Stimulated activated effector memory CD8-positive, alpha-beta T cell treated with anti-CD3 and anti-CD28 coated beads, Interleukin-12 subunit alpha, Interleukin-12 subunit beta, amount 100 ng/mL, for 72 hours (primary cell): ENCODE data around the gene BRD1.

Experiments used
- ATAC-seq: fragments of 150-1000 bp; cut with Tn5 transposase; 2 replicates; pipeline ENCODE4 v1.10.0; 2021
- DNase-seq, 2 donors: peaks; one replicate each; pipeline ENCODE4 v3.0.0; 2021 to 2022; ENCODE audit warnings: low spot score in 2 of 2
- H3K27ac Mint-ChIP-seq: one replicate; pipeline ENCODE4 v1.8.0; 2022; ENCODE audit warnings: mild to moderate bottlenecking, mixed read lengths
- H3K36me3 Mint-ChIP-seq: one replicate; pipeline ENCODE4 v1.8.0; 2022; ENCODE audit warnings: mild to moderate bottlenecking, mixed read lengths
- H3K4me1 Mint-ChIP-seq: one replicate; pipeline ENCODE4 v1.8.0; 2022; ENCODE audit warnings: mixed read lengths
- H3K4me3 Mint-ChIP-seq: one replicate; pipeline ENCODE4 v1.8.0; 2022; ENCODE audit warnings: mild to moderate bottlenecking, mixed read lengths
- H3K9me3 Mint-ChIP-seq: one replicate; pipeline ENCODE4 v1.8.0; 2022; ENCODE audit warnings: mixed read lengths

Gene BRD1

DNA sequence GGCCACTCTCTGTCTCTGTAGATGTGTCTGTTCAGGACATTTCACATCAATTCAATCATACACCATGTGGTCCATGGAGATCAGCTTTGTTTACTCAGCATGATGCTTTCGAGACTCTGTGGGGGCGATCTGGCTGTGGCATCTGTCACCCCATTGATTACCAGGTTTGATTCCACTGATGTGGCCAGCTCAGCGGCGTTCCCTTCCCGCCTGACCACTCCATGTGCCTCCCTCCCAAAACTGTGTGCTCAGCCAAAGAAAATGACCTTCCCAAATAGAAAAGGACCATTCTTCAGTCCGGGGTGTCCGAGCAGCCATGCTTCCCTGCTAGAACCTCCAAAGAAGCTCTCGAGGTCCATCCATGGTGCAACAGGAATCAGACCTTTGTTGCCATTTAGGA is 89.1 kb downstream of the BRD1 start:
- Mint-ChIP-seq H3K36me3 (no peaks in the 10 kb centered on the region), H3K4me3 (no peak overlapping the region), H3K9me3 (no peaks in the 10 kb centered on the region), H3K27ac (no peak overlapping the region), H3K4me1 (peaks cover 10% of the 10 kb centered on the region)
- no peak for ATAC-seq
- no peak for DNase-seq

DNA sequence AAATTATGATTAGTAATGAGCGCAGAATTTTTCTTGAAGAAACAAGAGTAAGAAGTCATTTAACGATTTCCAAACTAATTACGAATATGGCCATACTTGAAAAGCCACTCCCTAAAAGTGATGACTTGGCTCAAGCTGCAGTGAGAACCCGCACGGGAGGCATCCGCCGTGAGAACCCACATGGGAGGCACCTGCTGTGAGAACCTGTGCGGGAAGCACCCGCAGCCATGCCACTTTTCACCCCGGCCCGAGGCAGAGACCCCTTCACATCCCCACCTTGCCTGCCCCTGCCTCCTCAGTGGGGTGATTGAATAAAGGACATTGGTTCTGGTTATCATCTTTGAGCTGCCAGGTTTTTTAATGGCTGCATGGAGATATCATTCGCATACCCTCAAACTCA is 89.7 kb downstream of the BRD1 start:
- DNase-seq (no peak), ATAC-seq (no peak)
- H3K27ac Mint-ChIP-seq, result no peak overlapping the region
- no peak overlapping the region for H3K4me3 Mint-ChIP-seq
- no peaks in the 10 kb centered on the region for H3K9me3 Mint-ChIP-seq
- H3K36me3 Mint-ChIP-seq, result no peaks in the 10 kb centered on the region
- H3K4me1 Mint-ChIP-seq, result peaks cover 16% of the 10 kb centered on the region

DNA sequence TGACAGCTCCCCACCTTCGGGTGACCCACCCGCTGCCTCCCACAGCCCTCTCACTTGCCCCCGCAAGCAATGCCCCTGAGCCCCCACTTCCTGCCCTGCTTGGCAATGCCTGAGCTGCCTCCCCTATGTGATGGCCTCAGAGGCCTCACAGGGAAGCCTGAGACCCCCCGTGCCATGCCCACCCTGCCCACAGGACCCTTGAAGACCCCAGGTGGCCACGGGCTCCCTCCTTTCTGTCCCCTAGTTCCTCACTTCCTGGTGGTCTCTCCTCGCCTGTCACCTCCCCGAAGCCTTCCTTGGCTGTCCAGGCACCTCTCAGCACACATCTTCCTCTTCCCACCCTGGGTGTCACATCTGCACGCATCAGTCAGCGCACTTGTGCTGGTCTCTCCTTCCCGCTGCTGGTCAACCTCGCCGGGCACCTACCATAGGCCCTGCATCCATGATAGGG is 90.5 kb downstream of the BRD1 start:
- no peak for DNase-seq
- no peak overlapping the region for H3K4me3 Mint-ChIP-seq
- peaks cover 16% of the 10 kb centered on the region for H3K4me1 Mint-ChIP-seq
- no peaks in the 10 kb centered on the region for H3K9me3 Mint-ChIP-seq
- no peak for ATAC-seq
- no peak overlapping the region for H3K27ac Mint-ChIP-seq
- no peaks in the 10 kb centered on the region for H3K36me3 Mint-ChIP-seq

DNA sequence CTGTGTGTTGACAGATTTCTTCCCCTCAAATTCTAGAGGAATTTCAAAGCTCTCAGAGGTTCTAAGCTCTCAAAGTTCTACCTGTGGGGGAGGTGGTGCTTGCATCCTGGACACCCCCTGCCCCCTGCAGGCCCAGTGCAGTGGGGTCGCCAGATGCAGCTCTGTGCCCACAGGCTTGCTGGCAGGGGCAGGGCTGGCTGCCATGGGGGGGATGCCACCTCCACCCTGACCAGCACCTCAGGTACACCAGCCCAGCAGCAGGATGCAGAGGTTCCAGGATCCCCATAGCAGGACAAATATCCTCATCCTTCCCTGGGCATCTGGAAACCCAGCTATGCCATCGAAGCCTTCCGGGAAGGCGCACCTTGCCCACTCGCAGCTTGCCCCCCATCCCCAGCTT is 91.1 kb downstream of the BRD1 start:
- H3K4me1 Mint-ChIP-seq, result peaks cover 16% of the 10 kb centered on the region
- no peak overlapping the region for H3K27ac Mint-ChIP-seq

DNA sequence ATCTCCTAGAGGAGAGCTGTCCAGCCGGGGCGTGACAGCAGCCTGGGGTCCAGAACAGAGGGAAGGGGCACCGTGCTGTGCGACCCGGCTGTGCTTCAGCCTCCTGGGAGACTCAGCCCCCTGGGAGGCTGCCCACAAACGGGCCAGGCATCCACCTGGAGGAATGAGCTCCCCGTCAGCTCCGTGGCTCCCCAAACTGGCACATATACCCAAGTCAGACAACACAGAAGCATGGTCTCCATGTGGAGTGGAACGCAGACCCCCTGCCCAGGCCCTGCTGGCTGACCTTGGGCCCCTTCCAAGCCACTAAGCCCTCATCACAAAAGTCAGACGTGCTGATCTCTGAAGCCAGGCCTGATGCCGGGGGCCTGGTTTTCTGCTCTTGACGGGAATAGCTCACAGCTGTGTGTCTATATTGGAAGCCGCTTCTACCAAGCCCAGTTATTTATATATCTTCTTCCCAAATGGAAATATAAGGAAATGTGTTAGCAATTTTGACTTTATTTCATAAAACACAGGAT is 91.7 kb downstream of the BRD1 start:
- peaks cover 16% of the 10 kb centered on the region for H3K4me1 Mint-ChIP-seq

More for the DNA sequence above, 91.1 kb downstream of the BRD1 start:
- no peaks in the 10 kb centered on the region for H3K9me3 Mint-ChIP-seq
- no peak for ATAC-seq
- DNase-seq, result no peak
- H3K4me3 Mint-ChIP-seq, result no peak overlapping the region
- H3K36me3 Mint-ChIP-seq, result no peaks in the 10 kb centered on the region

DNA sequence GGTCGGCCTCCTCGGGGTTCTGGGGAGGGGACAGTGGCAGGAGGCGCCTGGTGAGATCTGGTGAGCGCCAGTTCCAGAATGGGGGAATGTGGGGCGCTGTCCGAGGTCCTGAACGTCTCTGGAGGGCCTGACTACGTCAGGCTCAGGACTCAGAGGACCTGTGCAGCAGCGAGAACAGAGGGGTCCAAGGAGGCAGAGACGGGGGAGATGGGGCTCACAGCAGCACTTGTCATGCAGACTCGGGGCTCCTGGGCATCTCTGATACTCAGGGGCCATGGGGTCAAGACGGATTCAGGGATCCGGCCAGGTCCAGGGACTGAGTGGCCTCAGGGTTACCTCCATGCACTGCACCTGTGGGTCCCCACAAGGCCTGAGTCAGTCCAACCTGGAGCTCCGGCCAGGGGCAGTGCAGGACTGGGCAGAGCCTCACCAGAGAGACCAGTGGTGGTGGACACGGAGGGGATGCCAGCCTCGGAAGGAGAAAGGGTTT is 92.2 kb downstream of the BRD1 start:
- no peaks in the 10 kb centered on the region for H3K9me3 Mint-ChIP-seq
- no peak overlapping the region for H3K27ac Mint-ChIP-seq
- no peaks in the 10 kb centered on the region for H3K36me3 Mint-ChIP-seq
- H3K4me1 Mint-ChIP-seq, result peaks cover 16% of the 10 kb centered on the region
- no peak for ATAC-seq
- no peak overlapping the region for H3K4me3 Mint-ChIP-seq
- DNase-seq, result no peak

More for the DNA sequence above, 91.7 kb downstream of the BRD1 start:
- Mint-ChIP-seq H3K4me3 (no peak overlapping the region), H3K9me3 (no peaks in the 10 kb centered on the region), H3K27ac (no peak overlapping the region), H3K36me3 (no peaks in the 10 kb centered on the region)
- ATAC-seq, result no peak
- no peak for DNase-seq

DNA sequence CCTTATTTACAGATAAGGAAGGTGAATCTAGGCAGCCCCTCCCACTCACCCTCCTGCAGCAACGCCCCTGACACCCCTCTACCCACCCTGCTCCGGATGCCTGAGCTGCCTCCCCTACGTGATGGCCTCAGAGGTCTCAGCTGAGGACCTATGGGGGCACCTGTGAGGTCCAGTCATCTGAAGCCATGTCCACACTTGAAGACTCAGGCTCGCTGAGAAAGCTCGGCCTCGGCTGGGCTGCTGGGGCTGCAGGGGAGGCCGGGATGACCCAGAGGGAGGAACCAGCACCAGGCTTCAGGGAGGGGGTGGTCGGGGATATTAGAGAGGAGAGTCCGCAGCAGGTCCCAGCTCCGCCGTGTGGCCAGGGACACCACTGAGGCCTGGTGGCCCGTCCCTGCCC is 92.8 kb downstream of the BRD1 start:
- H3K4me1 Mint-ChIP-seq, result peaks cover 16% of the 10 kb centered on the region
- no peaks in the 10 kb centered on the region for H3K36me3 Mint-ChIP-seq
- DNase-seq, result no peak
- no peak for ATAC-seq
- no peak overlapping the region for H3K27ac Mint-ChIP-seq
- H3K4me3 Mint-ChIP-seq, result no peak overlapping the region
- no peaks in the 10 kb centered on the region for H3K9me3 Mint-ChIP-seq

DNA sequence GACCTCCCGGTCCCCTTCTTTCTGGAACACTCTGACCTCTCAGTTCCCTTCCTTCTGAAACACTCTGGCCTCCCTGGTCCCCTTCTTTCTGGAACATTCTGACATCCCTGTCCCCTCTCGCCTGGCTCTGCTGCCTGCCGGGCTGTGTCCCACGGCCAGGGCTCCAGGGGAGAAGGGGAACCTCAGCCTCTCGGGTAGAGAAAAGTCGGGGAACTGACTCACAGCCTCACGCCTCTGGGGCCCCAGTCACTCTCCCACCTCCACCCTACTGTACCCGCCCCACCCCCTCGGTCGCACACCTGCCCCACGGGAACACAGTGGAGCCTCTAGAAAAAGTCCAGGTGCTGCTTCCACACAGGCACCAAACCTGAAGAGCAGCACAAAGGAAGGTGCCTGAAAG is 93.3 kb downstream of the BRD1 start:
- H3K4me1 Mint-ChIP-seq, result peaks cover 16% of the 10 kb centered on the region
- ATAC-seq (no peak), DNase-seq (no peak)
- no peaks in the 10 kb centered on the region for H3K36me3 Mint-ChIP-seq
- no peaks in the 10 kb centered on the region for H3K9me3 Mint-ChIP-seq
- H3K27ac Mint-ChIP-seq, result no peak overlapping the region
- H3K4me3 Mint-ChIP-seq, result no peak overlapping the region

DNA sequence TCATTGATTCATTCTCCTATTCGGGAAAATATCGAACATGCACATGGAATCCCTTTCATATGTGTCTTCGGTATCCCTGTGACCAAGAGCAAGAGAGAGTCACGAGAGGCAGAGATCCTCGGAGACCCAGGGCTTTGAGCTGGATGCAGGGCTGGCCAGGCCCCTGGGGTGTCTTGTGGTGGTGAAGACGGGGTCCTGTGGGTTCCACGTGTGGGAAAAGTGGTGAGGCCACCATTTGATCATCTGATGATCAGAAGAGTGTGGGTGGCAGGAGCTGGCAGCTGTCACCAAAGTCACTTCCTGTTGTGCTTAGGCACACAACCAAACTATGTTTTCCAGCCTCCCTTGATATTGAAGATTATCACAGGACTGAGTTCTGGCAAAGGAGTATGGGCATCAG is 94.0 kb downstream of the BRD1 start:
- DNase-seq, result no peak
- peaks cover 16% of the 10 kb centered on the region for H3K4me1 Mint-ChIP-seq
- no peaks in the 10 kb centered on the region for H3K36me3 Mint-ChIP-seq
- no peak overlapping the region for H3K27ac Mint-ChIP-seq
- no peaks in the 10 kb centered on the region for H3K9me3 Mint-ChIP-seq
- no peak overlapping the region for H3K4me3 Mint-ChIP-seq
- ATAC-seq, result no peak

DNA sequence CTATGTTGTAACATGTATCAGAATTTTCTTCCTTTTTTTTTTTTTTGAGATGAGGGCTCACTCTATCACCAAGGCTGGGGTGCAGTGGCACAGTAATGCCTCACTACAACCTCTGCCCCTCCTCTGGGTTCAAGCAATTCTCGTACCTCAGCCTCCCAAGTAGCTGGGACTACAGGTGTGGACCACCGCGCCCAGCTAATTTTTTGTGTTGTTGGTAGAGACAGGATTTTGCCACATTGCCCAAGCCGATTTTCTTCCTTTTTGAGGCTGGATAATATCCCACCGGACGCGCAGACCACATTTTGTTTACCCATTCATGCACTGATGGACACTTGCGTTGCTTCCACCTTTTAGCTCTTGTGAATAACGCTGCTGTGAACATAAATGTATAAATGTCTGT is 97.0 kb downstream of the BRD1 start:
- H3K4me3 Mint-ChIP-seq, result no peak overlapping the region
- no peaks in the 10 kb centered on the region for H3K36me3 Mint-ChIP-seq
- no peaks in the 10 kb centered on the region for H3K9me3 Mint-ChIP-seq
- DNase-seq, result no peak
- H3K27ac Mint-ChIP-seq, result no peak overlapping the region
- no peak for ATAC-seq
- peaks cover 20% of the 10 kb centered on the region for H3K4me1 Mint-ChIP-seq

DNA sequence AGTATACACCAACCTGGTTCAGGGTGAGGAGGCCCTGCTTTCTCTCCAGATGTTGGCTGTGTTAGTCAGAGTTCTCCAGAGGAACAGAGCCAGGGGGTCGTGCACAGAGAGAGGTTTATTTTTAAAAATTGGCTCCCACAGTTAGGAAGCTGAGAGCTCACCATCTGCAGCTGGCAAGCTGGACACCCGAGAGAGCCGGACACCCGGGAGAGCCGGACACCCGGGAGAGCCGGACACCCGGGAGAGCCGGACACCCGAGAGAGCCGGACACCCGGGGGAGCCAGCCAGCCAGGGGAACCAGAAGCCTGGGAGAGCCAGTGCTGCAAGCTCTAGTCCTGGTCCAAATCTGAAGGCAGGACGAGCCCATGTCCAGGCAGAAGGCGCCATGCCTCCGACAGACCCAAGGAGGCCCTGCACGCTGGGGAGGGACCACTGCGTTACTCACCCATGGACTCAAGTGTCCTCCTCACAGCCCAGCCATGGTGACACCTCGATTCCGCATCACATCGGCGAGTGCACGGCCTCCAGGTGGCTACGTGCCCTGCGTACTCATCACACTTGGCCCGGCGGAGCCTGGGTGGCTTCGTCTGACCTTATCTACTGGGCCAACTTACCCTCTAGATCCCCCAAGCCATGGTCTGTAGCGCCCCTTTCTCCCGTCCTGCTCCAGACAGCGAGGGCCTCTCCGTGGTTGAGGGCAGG is 99.0 kb downstream of the BRD1 start:
- no peaks in the 10 kb centered on the region for H3K9me3 Mint-ChIP-seq
- H3K36me3 Mint-ChIP-seq, result no peaks in the 10 kb centered on the region

DNA sequence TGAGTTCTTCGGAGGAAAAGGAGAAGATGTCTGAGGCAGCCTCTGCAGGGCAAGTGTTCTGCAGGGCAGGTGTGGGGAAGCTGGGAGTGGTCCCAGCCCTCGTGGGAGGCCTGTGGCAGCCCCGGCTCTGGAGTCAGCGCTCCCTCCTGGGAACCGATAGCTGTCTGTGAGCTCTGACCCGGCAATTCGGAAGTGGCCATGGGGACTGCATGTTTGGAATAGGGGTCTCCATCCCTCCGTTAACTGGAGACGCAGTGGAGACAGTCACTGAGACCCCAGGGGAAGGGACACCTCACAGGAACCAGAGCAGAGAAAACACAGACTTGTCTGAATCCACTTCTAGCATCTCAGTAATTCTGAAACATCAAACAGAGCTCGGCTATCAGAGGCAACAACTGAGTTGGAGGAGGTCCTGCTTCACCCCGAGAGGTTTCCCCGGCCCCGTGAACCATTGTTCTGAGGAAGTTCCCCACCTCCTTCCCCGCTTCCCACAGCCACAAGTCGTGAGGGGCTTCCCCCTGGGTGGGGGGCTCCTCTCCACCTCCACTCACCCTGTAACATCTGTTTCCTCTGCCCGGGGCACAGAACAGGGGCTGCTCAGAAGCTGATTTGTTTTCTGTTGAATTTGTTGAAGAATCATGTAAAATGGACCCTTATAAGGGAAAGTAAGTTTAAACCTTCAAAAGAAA is 99.6 kb downstream of the BRD1 start:
- peaks cover 16% of the 10 kb centered on the region for H3K4me1 Mint-ChIP-seq
- ATAC-seq (no peak), DNase-seq (peak in 1 of 2 donors; percentile 42)
- H3K9me3 Mint-ChIP-seq, result no peaks in the 10 kb centered on the region
- no peaks in the 10 kb centered on the region for H3K36me3 Mint-ChIP-seq
- H3K27ac Mint-ChIP-seq, result no peak overlapping the region
- no peak overlapping the region for H3K4me3 Mint-ChIP-seq

More for the DNA sequence above, 99.0 kb downstream of the BRD1 start:
- no peak for DNase-seq
- Mint-ChIP-seq H3K27ac (no peak overlapping the region), H3K4me1 (peaks cover 19% of the 10 kb centered on the region), H3K4me3 (no peak overlapping the region)
- no peak for ATAC-seq

DNA sequence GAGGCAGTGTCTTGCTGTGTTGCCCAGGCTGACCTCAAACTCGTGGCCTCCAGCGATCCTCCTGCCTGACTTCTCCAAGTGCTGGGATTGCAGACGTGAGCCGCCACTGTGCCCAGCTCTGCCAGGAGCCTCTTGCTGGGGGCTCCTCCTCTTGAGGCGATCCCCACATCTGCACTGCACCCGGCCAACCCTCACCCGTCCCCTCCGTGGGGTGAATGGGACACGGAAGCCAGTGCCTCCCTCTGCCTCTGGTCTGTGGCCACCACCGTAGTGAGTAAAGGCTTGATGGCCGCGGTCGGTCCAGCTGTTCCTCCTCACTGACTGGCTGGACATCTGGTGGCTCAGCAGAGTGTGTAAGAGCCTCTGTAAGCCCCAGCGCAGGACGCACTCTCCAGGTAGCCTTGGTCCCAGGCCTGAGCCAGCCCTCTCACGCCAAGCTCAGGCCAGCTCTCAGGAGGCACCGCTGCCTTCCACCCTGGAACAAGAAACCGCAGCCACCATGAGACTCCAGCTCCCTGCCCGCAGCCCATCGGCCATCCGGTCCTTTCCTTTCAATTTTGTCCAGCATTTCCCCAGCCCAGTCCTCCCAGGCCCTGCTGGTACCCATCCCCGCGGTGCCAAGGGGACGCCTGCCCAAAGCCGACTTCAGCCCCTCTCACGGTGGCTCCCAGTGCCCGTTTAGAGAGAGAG is 100.3 kb downstream of the BRD1 start:
- H3K27ac Mint-ChIP-seq, result no peak overlapping the region
- H3K9me3 Mint-ChIP-seq, result no peaks in the 10 kb centered on the region
- peak in 1 of 2 donors; percentile 45 for DNase-seq
- no peaks in the 10 kb centered on the region for H3K36me3 Mint-ChIP-seq
- H3K4me1 Mint-ChIP-seq, result peaks cover 15% of the 10 kb centered on the region
- no peak for ATAC-seq
- H3K4me3 Mint-ChIP-seq, result no peak overlapping the region

DNA sequence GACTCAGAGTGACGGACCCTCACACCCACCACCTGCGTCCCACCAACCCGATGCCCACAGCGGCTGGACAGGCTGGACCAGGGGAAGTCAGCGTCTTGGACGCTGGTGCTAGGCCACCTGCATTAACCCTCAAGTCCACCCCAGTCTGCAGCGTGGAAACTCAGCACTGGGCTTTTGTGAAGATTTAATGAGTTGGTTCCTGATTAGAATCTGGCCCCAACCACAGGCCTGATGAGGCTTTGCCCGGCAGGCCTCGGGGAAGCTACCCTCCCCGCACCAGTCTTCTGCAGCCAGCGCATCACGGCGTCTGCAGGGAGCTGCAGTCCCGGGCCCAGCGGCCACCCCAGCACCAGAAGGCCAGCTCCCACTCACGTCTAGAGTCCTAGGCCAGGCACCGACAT is 101.0 kb downstream of the BRD1 start:
- no peak for DNase-seq
- Mint-ChIP-seq H3K27ac (no peak overlapping the region), H3K4me1 (peaks cover 15% of the 10 kb centered on the region), H3K4me3 (peak overlapping the region; percentile 29), H3K9me3 (no peaks in the 10 kb centered on the region), H3K36me3 (peaks cover 6% of the 10 kb centered on the region)
- ATAC-seq, result no peak

DNA sequence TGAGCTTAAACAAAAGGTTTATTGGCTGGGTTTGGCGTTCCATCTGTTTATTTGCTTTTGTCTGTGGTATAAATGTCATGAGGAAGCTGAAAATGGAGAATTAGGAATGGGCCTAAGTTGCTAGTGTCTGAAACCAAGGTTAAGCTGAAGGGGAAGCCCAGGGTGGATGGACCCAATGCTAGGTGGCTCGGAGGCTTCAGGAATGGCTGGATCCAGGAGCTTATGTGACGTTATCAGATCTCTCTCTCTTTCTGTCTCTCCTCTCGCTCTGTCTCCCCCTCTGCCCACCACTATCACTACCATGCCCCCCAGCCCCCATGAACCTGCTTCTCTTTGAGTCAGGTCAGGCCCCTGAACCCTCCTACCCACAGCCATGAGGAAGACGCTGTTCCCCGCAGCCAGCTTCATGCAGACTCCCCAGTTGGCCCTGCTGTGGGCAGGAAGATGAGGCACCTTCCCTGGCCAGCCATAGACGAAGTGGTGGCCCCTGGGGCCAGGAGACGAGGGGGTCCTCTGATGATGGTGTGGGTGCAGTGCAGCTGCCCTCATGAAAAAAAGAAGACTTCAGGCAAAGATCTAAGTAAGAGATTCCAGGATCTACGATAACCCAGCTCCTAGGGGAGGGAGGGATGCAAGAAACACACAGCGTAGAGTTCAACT is 101.5 kb downstream of the BRD1 start:
- DNase-seq, result peak in 1 of 2 donors; percentile 40
- no peak for ATAC-seq
- Mint-ChIP-seq H3K27ac (no peak overlapping the region), H3K36me3 (peaks cover 6% of the 10 kb centered on the region), H3K4me3 (peak overlapping the region; percentile 29), H3K4me1 (peaks cover 15% of the 10 kb centered on the region), H3K9me3 (no peaks in the 10 kb centered on the region)
